OCI-LY1 (cell line): ENCODE data around the gene KRR1.

Source experiments
- EZH2 ChIP-seq: fragments of 200-600 bp; sonication (generic), shearing (Covaris generic); IDR thresholded peaks from 2 replicates; pipeline ENCODE4 v1.8.0; 2017; ENCODE audit warnings: borderline replicate concordance, mixed run types, mild to moderate bottlenecking, antibody characterized with exemption, low read length, moderate library complexity, mixed read lengths
- TF ChIP-seq, protein P1 (sequence below): fragments of 200-600 bp; sonication (generic), shearing (Covaris generic); IDR thresholded peaks from 2 replicates; pipeline ENCODE4 v1.5.1; 2017; ENCODE audit warnings: mild to moderate bottlenecking, antibody characterized with exemption, low read length, moderate library complexity, mixed read lengths

DNA sequence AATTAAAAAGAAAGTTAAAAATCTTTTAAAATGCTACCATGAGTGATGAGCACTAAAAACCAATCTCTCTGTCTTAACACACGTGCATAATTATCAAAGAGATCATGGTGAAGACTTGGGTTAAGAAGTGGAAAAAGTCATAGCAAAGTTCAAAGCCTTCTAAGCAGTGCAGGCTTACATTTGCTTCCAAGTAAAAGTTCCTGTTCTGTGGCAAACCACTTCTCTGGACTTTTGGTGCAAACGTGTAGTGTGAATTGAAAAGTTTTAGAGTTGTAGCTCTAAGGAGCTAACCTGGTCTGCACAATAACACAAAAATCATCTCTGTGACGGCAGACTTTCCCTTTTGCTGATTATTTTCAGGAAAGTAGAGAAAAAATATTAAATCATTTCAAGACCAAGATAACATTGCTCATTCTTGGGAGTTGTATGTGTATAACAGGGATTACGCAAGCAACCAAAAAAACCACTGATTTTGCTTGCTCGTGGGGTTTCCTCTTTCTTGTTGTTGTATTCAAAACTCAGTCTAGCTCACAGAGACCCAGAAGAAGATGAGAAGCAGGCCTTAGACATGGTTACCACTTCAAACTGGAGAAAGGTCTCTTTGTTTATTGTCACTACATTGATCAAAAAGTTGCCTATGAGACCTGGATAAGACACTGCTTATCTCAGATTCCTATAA, 33.2 kb downstream of the KRR1 start:
- TF ChIP-seq, protein P1, sequence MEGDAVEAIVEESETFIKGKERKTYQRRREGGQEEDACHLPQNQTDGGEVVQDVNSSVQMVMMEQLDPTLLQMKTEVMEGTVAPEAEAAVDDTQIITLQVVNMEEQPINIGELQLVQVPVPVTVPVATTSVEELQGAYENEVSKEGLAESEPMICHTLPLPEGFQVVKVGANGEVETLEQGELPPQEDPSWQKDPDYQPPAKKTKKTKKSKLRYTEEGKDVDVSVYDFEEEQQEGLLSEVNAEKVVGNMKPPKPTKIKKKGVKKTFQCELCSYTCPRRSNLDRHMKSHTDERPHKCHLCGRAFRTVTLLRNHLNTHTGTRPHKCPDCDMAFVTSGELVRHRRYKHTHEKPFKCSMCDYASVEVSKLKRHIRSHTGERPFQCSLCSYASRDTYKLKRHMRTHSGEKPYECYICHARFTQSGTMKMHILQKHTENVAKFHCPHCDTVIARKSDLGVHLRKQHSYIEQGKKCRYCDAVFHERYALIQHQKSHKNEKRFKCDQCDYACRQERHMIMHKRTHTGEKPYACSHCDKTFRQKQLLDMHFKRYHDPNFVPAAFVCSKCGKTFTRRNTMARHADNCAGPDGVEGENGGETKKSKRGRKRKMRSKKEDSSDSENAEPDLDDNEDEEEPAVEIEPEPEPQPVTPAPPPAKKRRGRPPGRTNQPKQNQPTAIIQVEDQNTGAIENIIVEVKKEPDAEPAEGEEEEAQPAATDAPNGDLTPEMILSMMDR = no peak
- no peak for TF ChIP-seq EZH2
